Erythroblast (primary cell): ENCODE measurements around the gene SUPT7L.

Source experiments
- GATA1 ChIP-seq: IDR thresholded peaks from 2 replicates; pipeline ENCODE4 v1.6.1; 2011; ENCODE audit warnings: low read depth, mild to moderate bottlenecking, control low read depth, low read length, moderate library complexity
- POLR2A ChIP-seq: IDR thresholded peaks from 2 replicates; pipeline ENCODE4 v1.6.1; 2011; ENCODE audit warnings: mild to moderate bottlenecking, low read length

GRCh38 chr2:27683390-27684071, 20.1 kb upstream of the SUPT7L start:
- TF ChIP-seq POLR2A: no peak
- TF ChIP-seq GATA1: no peak
